Activated CD4-positive, alpha-beta T cell treated with anti-CD3 and anti-CD28 coated beads, Interleukin-2, amount 10 ng/mL, durations not matched to agents 7 days and 5 days (primary cell): ENCODE measurements around the gene ZNF215. TPM values are rescaled to one million over a fixed set of nuclear protein-coding genes. Genes with fewer than 3 reads are reported as not detected.
"Not testable (repeated sequence)": the region's sequence is repeated elsewhere in the genome, so short reads cannot be mapped to it uniquely, and the experiment has no call there.

Source experiments
- CTCF ChIA-PET: fragments of 350-600 bp; sonication (Branson Sonifier 250); formaldehyde crosslinking; loops from one replicate; lab custom pipeline; 2021; ENCODE audit warnings: antibody characterized with exemption; lab: Charles Lee
- POLR2A ChIA-PET: fragments of 350-600 bp; sonication (Branson Sonifier 250); formaldehyde crosslinking; loops from one replicate; lab custom pipeline; 2021; ENCODE audit warnings: antibody characterized with exemption; lab: Charles Lee
- DNase-seq: peaks from one replicate; pipeline ENCODE4 v3.0.0-alpha.2; 2020
- H3K27ac Mint-ChIP-seq: one replicate; pipeline ENCODE4 v1.8.0; 2021; ENCODE audit warnings: mild to moderate bottlenecking, moderate library complexity, mixed read lengths
- H3K27me3 Mint-ChIP-seq: one replicate; pipeline ENCODE4 v1.8.0; 2021; ENCODE audit warnings: mixed read lengths
- H3K36me3 Mint-ChIP-seq: one replicate; pipeline ENCODE4 v1.8.0; 2021; ENCODE audit warnings: low read depth, mixed read lengths
- H3K4me1 Mint-ChIP-seq: one replicate; pipeline ENCODE4 v1.8.0; 2021; ENCODE audit warnings: mixed read lengths
- H3K4me3 Mint-ChIP-seq: one replicate; pipeline ENCODE4 v1.8.0; 2021; ENCODE audit warnings: mild to moderate bottlenecking, moderate library complexity, mixed read lengths
- H3K9me3 Mint-ChIP-seq: one replicate; pipeline ENCODE4 v1.8.0; 2021; ENCODE audit warnings: mixed read lengths
- total RNA-seq, 2 experiments: library from RNA; stranded (reverse); gene quantifications; one replicate each; pipeline ENCODE4 v1.2.3, GENCODE V29; 2021

ZNF215 gene
- total RNA-seq, 2 experiments from 2014 or later = 0.96 to 1.4 TPM

- DNase-seq = no peak
- CTCF ChIA-PET = no interaction called here
- Mint-ChIP-seq H3K27ac (no peak overlapping the region), H3K4me1 (no peaks in the 10 kb centered on the region), H3K9me3 (peaks cover 2% of the 10 kb centered on the region), H3K36me3 (no peaks in the 10 kb centered on the region), H3K4me3 (no peak overlapping the region), H3K27me3 (no peaks in the 10 kb centered on the region)
- POLR2A ChIA-PET = no interaction called here
Observed at GRCh38 chr11:6962673-6963072, 36.4 kb downstream of the ZNF215 start.

- Mint-ChIP-seq H3K27ac (no peak overlapping the region), H3K9me3 (peaks cover 6% of the 10 kb centered on the region), H3K4me1 (no peaks in the 10 kb centered on the region), H3K27me3 (no peaks in the 10 kb centered on the region), H3K36me3 (no peaks in the 10 kb centered on the region), H3K4me3 (no peak overlapping the region)
- CTCF ChIA-PET = no interaction called here
- DNase-seq = no peak
- POLR2A ChIA-PET = no interaction called here
Observed at GRCh38 chr11:6968816-6969215, 42.6 kb downstream of the ZNF215 start.

GRCh38 chr11:6969854-6970253 is 43.6 kb downstream of the ZNF215 start:
- H3K4me3 Mint-ChIP-seq, H3K27ac Mint-ChIP-seq, H3K36me3 Mint-ChIP-seq, H3K27me3 Mint-ChIP-seq, H3K9me3 Mint-ChIP-seq, POLR2A ChIA-PET, DNase-seq, CTCF ChIA-PET, H3K4me1 Mint-ChIP-seq: not testable (repeated sequence)

- CTCF ChIA-PET = no interaction called here
- POLR2A ChIA-PET = no interaction called here
Observed at GRCh38 chr11:6979365-6979764, 53.1 kb downstream of the ZNF215 start.

GRCh38 chr11:6986487-6986886 is 60.3 kb downstream of the ZNF215 start:
- no peak overlapping the region for H3K27ac Mint-ChIP-seq
- ChIA-PET POLR2A (no interaction called here), CTCF (no interaction called here)
- H3K36me3 Mint-ChIP-seq = no peaks in the 10 kb centered on the region
- no peaks in the 10 kb centered on the region for H3K27me3 Mint-ChIP-seq
- H3K4me3 Mint-ChIP-seq = no peak overlapping the region
- DNase-seq = no peak
- H3K9me3 Mint-ChIP-seq = no peaks in the 10 kb centered on the region
- H3K4me1 Mint-ChIP-seq = no peaks in the 10 kb centered on the region

More at GRCh38 chr11:6979365-6979764, 53.1 kb downstream of the ZNF215 start:
- no peaks in the 10 kb centered on the region for H3K4me1 Mint-ChIP-seq
- DNase-seq = no peak
- H3K4me3 Mint-ChIP-seq = no peak overlapping the region
- no peak overlapping the region for H3K27ac Mint-ChIP-seq
- no peaks in the 10 kb centered on the region for H3K36me3 Mint-ChIP-seq
- H3K27me3 Mint-ChIP-seq = no peaks in the 10 kb centered on the region
- H3K9me3 Mint-ChIP-seq = no peaks in the 10 kb centered on the region

- DNase-seq = no peak
- H3K27me3 Mint-ChIP-seq = no peaks in the 10 kb centered on the region
- H3K9me3 Mint-ChIP-seq = no peaks in the 10 kb centered on the region
- ChIA-PET POLR2A (no interaction called here), CTCF (no interaction called here)
- H3K4me1 Mint-ChIP-seq = no peaks in the 10 kb centered on the region
- H3K27ac Mint-ChIP-seq = no peak overlapping the region
- no peaks in the 10 kb centered on the region for H3K36me3 Mint-ChIP-seq
- no peak overlapping the region for H3K4me3 Mint-ChIP-seq
Observed at GRCh38 chr11:6988506-6988905, 62.3 kb downstream of the ZNF215 start.

GRCh38 chr11:6991227-6991626 is 65.0 kb downstream of the ZNF215 start:
- DNase-seq = no peak
- Mint-ChIP-seq H3K36me3 (no peaks in the 10 kb centered on the region), H3K27me3 (no peaks in the 10 kb centered on the region), H3K4me1 (no peaks in the 10 kb centered on the region), H3K9me3 (no peaks in the 10 kb centered on the region), H3K4me3 (no peak overlapping the region), H3K27ac (no peak overlapping the region)
- POLR2A ChIA-PET = no interaction called here
- CTCF ChIA-PET = no interaction called here

GRCh38 chr11:6992026-6992425 is 65.8 kb downstream of the ZNF215 start:
- Mint-ChIP-seq H3K27me3 (no peaks in the 10 kb centered on the region), H3K4me1 (no peaks in the 10 kb centered on the region), H3K36me3 (no peaks in the 10 kb centered on the region), H3K27ac (no peak overlapping the region), H3K4me3 (no peak overlapping the region), H3K9me3 (no peaks in the 10 kb centered on the region)
- CTCF ChIA-PET = no interaction called here
- no peak for DNase-seq
- POLR2A ChIA-PET = no interaction called here

GRCh38 chr11:6992457-6993417 is 66.5 kb downstream of the ZNF215 start:
- Mint-ChIP-seq H3K4me1 (no peaks in the 10 kb centered on the region), H3K27me3 (no peaks in the 10 kb centered on the region), H3K36me3 (no peaks in the 10 kb centered on the region), H3K4me3 (no peak overlapping the region), H3K27ac (no peak overlapping the region), H3K9me3 (no peaks in the 10 kb centered on the region)
- no peak for DNase-seq
- ChIA-PET POLR2A (no interaction called here), CTCF (no interaction called here)

- H3K27ac Mint-ChIP-seq = no peak overlapping the region
- ChIA-PET POLR2A (no interaction called here), CTCF (no interaction called here)
- H3K4me3 Mint-ChIP-seq = no peak overlapping the region
- DNase-seq = no peak
- H3K9me3 Mint-ChIP-seq = no peaks in the 10 kb centered on the region
- no peaks in the 10 kb centered on the region for H3K36me3 Mint-ChIP-seq
- H3K27me3 Mint-ChIP-seq = no peaks in the 10 kb centered on the region
- no peaks in the 10 kb centered on the region for H3K4me1 Mint-ChIP-seq
Observed at GRCh38 chr11:6995703-6996102, 69.5 kb downstream of the ZNF215 start.

- no peaks in the 10 kb centered on the region for H3K36me3 Mint-ChIP-seq
- H3K9me3 Mint-ChIP-seq = no peaks in the 10 kb centered on the region
- no peaks in the 10 kb centered on the region for H3K4me1 Mint-ChIP-seq
- H3K27ac Mint-ChIP-seq = no peak overlapping the region
- CTCF ChIA-PET = no interaction called here
- no peak for DNase-seq
- H3K4me3 Mint-ChIP-seq = no peak overlapping the region
- POLR2A ChIA-PET = no interaction called here
- no peaks in the 10 kb centered on the region for H3K27me3 Mint-ChIP-seq
Observed at GRCh38 chr11:7004482-7004881, 78.3 kb downstream of the ZNF215 start.
